ENCODE measurements around the gene MYZAP.

The MYZAP gene

GRCh38 chr15:57662802-57663201, 71.1 kb downstream of the MYZAP start:
- DNase-seq (ENCODE audit: low read depth) = no peak
- no peak overlapping the region for H3K4me3 ChIP-seq (ENCODE audit: low read depth, low read length)
- TF ChIP-seq CTCF (IDR thresholded peaks at IDR 0.05; ENCODE audit: insufficient read depth, low read depth, low read length, missing control alignments) = no peak

GRCh38 chr15:57663262-57663661, 71.6 kb downstream of the MYZAP start:
- no peak for DNase-seq (ENCODE audit: low read depth)
- no peak overlapping the region for H3K4me3 ChIP-seq (ENCODE audit: low read depth, low read length)
- TF ChIP-seq CTCF (IDR thresholded peaks at IDR 0.05; ENCODE audit: insufficient read depth, low read depth, low read length, missing control alignments) = no peak

GRCh38 chr15:57665194-57665593, 73.5 kb downstream of the MYZAP start:
- H3K4me3 ChIP-seq (ENCODE audit: low read depth, low read length) = no peak overlapping the region

GRCh38 chr15:57665939-57666338, 74.2 kb downstream of the MYZAP start:
- no peak overlapping the region for H3K4me3 ChIP-seq (ENCODE audit: low read depth, low read length)
- TF ChIP-seq CTCF (IDR thresholded peaks at IDR 0.05; ENCODE audit: insufficient read depth, low read depth, low read length, missing control alignments) = no peak
- DNase-seq (ENCODE audit: low read depth) = no peak

More at GRCh38 chr15:57665194-57665593, 73.5 kb downstream of the MYZAP start:
- TF ChIP-seq CTCF (IDR thresholded peaks at IDR 0.05; ENCODE audit: insufficient read depth, low read depth, low read length, missing control alignments) = no peak
- DNase-seq (ENCODE audit: low read depth) = no peak

- no peak for TF ChIP-seq CTCF (IDR thresholded peaks at IDR 0.05; ENCODE audit: insufficient read depth, low read depth, low read length, missing control alignments)
- no peak overlapping the region for H3K4me3 ChIP-seq (ENCODE audit: low read depth, low read length)
- no peak for DNase-seq (ENCODE audit: low read depth)
These were observed 75.6 kb downstream of the MYZAP start for GRCh38 chr15:57667171-57667849.

DNA sequence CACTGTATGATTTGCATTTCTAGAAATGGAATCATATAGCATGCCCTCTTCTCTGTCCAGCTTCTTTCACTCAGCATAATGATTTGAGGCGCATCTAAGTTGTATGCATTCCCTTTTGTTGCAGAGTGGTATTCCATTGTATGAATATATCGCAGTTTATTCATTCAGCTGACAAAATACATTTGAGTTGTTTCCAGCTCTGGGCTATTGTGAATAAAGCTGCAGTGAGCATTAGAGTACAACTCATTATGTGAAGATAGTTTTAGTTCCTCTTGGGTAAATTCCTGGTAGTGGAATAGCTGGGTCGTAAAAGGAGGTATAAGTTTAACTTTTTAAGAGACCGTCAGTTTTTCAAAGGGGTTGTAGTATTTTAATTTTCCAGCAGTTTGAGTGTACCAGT, 76.3 kb downstream of the MYZAP start:
- no peak for TF ChIP-seq CTCF (IDR thresholded peaks at IDR 0.05; ENCODE audit: insufficient read depth, low read depth, low read length, missing control alignments)
- no peak overlapping the region for H3K4me3 ChIP-seq (ENCODE audit: low read depth, low read length)
- no peak for DNase-seq (ENCODE audit: low read depth)

- TF ChIP-seq CTCF (IDR thresholded peaks at IDR 0.05; ENCODE audit: insufficient read depth, low read depth, low read length, missing control alignments) = no peak
- no peak for DNase-seq (ENCODE audit: low read depth)
- no peak overlapping the region for H3K4me3 ChIP-seq (ENCODE audit: low read depth, low read length)
These were observed 79.9 kb downstream of the MYZAP start for GRCh38 chr15:57671636-57672035.

Measured in GM12865 (cell line).